Measurements from ENCODE around the gene SWT1.

- TF ChIP-seq GATA2 (IDR thresholded peaks at IDR 0.05; ENCODE audit: low read depth, low read length) = no peak
- TF ChIP-seq GATA3 (IDR thresholded peaks at IDR 0.05; ENCODE audit: low read depth, low read length) = no peak
Measured at GRCh38 chr1:185309566-185309965, 152.6 kb downstream of the SWT1 start.
